Germinal center (tissue), 1 donor: ENCODE data around the gene ITPRID1.
"Not testable (repeated sequence)": the region's sequence is repeated elsewhere in the genome, so short reads cannot be mapped to it uniquely, and the experiment has no call there.

Experiments used
- DNase-seq: peaks from one replicate; pipeline ENCODE4 v3.0.0; 2012; ENCODE audit warnings: mixed read lengths, low spot score

The ITPRID1 gene

GRCh38 chr7:31516680-31517502 lies 3.0 kb downstream of the ITPRID1 start:
- no peak for DNase-seq

GRCh38 chr7:31517513-31517912 lies 3.6 kb downstream of the ITPRID1 start:
- no peak for DNase-seq

GRCh38 chr7:31518766-31519165 lies 4.9 kb downstream of the ITPRID1 start:
- no peak for DNase-seq

- no peak for DNase-seq
Observed at GRCh38 chr7:31521336-31522010, 7.6 kb downstream of the ITPRID1 start.

GRCh38 chr7:31526864-31527263 lies 13.0 kb downstream of the ITPRID1 start:
- no peak for DNase-seq

GRCh38 chr7:31529103-31529502 lies 15.2 kb downstream of the ITPRID1 start:
- DNase-seq, result no peak

GRCh38 chr7:31540651-31541185 lies 26.8 kb downstream of the ITPRID1 start:
- not testable (repeated sequence) for DNase-seq

GRCh38 chr7:31545549-31545948 lies 31.7 kb downstream of the ITPRID1 start:
- DNase-seq, result no peak

- no peak for DNase-seq
Observed at GRCh38 chr7:31549611-31550010, 35.7 kb downstream of the ITPRID1 start.

GRCh38 chr7:31550432-31550831 lies 36.5 kb downstream of the ITPRID1 start:
- DNase-seq, result no peak

- no peak for DNase-seq
Observed at GRCh38 chr7:31553661-31554081, 39.8 kb downstream of the ITPRID1 start.

GRCh38 chr7:31562002-31562401 lies 48.1 kb downstream of the ITPRID1 start:
- no peak for DNase-seq

GRCh38 chr7:31563522-31563921 lies 49.6 kb downstream of the ITPRID1 start:
- no peak for DNase-seq

- no peak for DNase-seq
Observed at GRCh38 chr7:31563951-31564350, 50.1 kb downstream of the ITPRID1 start.

- DNase-seq, result no peak
Observed at GRCh38 chr7:31564661-31565060, 50.8 kb downstream of the ITPRID1 start.

GRCh38 chr7:31569528-31569927 lies 55.6 kb downstream of the ITPRID1 start:
- no peak for DNase-seq

GRCh38 chr7:31583526-31583925 lies 69.6 kb downstream of the ITPRID1 start:
- DNase-seq, result no peak

GRCh38 chr7:31583942-31584341 lies 70.1 kb downstream of the ITPRID1 start:
- DNase-seq, result no peak

GRCh38 chr7:31595390-31595789 lies 81.5 kb downstream of the ITPRID1 start:
- DNase-seq, result no peak

- no peak for DNase-seq
Observed at GRCh38 chr7:31602041-31602625, 88.2 kb downstream of the ITPRID1 start.

GRCh38 chr7:31603046-31603445 lies 89.2 kb downstream of the ITPRID1 start:
- DNase-seq, result no peak

GRCh38 chr7:31613604-31614003 lies 99.7 kb downstream of the ITPRID1 start:
- DNase-seq, result no peak

- no peak for DNase-seq
Observed at GRCh38 chr7:31633467-31633866, 119.6 kb downstream of the ITPRID1 start.
